HepG2 (cell line): Measurements from ENCODE around the gene TUT1. TPM values are rescaled to one million over a fixed set of nuclear protein-coding genes. Genes with fewer than 3 reads are reported as not detected.
A peak's percentile ranks its signal among the peaks of the same experiment; 100 is the strongest.

Experiments
- CEBPG ChIP-seq: IDR thresholded peaks from 2 replicates; pipeline ENCODE4 v1.6.1; 2016
- CREM ChIP-seq, 2 experiments: sonication (generic) in 1 of 2; formaldehyde crosslinking in 1 of 2; IDR thresholded peaks; 2 replicates each; pipeline versions ENCODE4 v1.4.0 to v1.6.1; 2016 to 2020; ENCODE audit warnings: antibody characterized with exemption in 1 of 2, mild to moderate bottlenecking in 1 of 2, missing genetic modification reagents in 1 of 2
- DNMT3B ChIP-seq: conservative IDR thresholded peaks from 2 replicates; pipeline ENCODE4 v1.6.1; 2016; ENCODE audit warnings: missing biosample characterization, control low read depth
- EED ChIP-seq: sonication (generic); formaldehyde crosslinking; IDR thresholded peaks from 2 replicates; pipeline ENCODE4 v1.5.0; 2020; ENCODE audit warnings: mild to moderate bottlenecking, missing genetic modification reagents
- ELF4 ChIP-seq: sonication (generic); formaldehyde crosslinking; IDR thresholded peaks from 2 replicates; pipeline ENCODE4 v1.5.0; 2020; ENCODE audit warnings: missing genetic modification reagents, mild to moderate bottlenecking, moderate library complexity, borderline replicate concordance
- GPN1 ChIP-seq: sonication (generic); formaldehyde crosslinking; IDR thresholded peaks from 2 replicates; pipeline ENCODE4 v1.5.1; 2020; ENCODE audit warnings: missing genetic modification reagents, borderline replicate concordance
- KLF13 ChIP-seq: sonication (generic); formaldehyde crosslinking; IDR thresholded peaks from 2 replicates; pipeline ENCODE4 v1.4.0; 2020; ENCODE audit warnings: mild to moderate bottlenecking, missing genetic modification reagents
- PCBP1 ChIP-seq: fragments of 200-400 bp; formaldehyde crosslinking; IDR thresholded peaks from 2 replicates; pipeline ENCODE4 v1.6.1; 2017; ENCODE audit warnings: mild to moderate bottlenecking, low read depth, low read length, borderline replicate concordance
- PHF20 ChIP-seq: sonication (generic); formaldehyde crosslinking; IDR thresholded peaks from 2 replicates; pipeline ENCODE4 v1.5.0; 2020; ENCODE audit warnings: mild to moderate bottlenecking, missing genetic modification reagents
- RXRB ChIP-seq: IDR thresholded peaks from 2 replicates; pipeline ENCODE4 v1.6.1; 2016; ENCODE audit warnings: borderline replicate concordance, missing genetic modification reagents, missing compliant biosample characterization
- SIN3B ChIP-seq: fragments of 150-350 bp; IDR thresholded peaks from 2 replicates; pipeline ENCODE4 v1.6.1; 2014; ENCODE audit warnings: low read length
- SNAPC4 ChIP-seq: sonication (generic); formaldehyde crosslinking; IDR thresholded peaks from 2 replicates; pipeline ENCODE4 v1.4.0; 2020; ENCODE audit warnings: mild to moderate bottlenecking, missing genetic modification reagents
- ZBTB8A ChIP-seq: sonication (generic); formaldehyde crosslinking; IDR thresholded peaks from 2 replicates; pipeline ENCODE4 v1.4.0; 2020; ENCODE audit warnings: mild to moderate bottlenecking, low read depth, missing genetic modification reagents, borderline replicate concordance
- ZNF121 ChIP-seq: sonication (generic); formaldehyde crosslinking; IDR thresholded peaks from 2 replicates; pipeline ENCODE4 v1.5.0; 2020; ENCODE audit warnings: mild to moderate bottlenecking, missing genetic modification reagents
- ZNF264 ChIP-seq: sonication (generic); formaldehyde crosslinking; IDR thresholded peaks from 2 replicates; pipeline ENCODE4 v1.4.0; 2020; ENCODE audit warnings: missing genetic modification reagents
- ZNF430 ChIP-seq: sonication (generic); formaldehyde crosslinking; IDR thresholded peaks from 2 replicates; pipeline ENCODE4 v1.9.0; 2021; ENCODE audit warnings: mild to moderate bottlenecking, missing genetic modification reagents
- polyA plus RNA-seq, 8 experiments: library from polyadenylated mRNA; depleted of rRNA in 3 of 8; stranded (reverse) in 7 of 8; unstranded in 1 of 8; fragments of >200 nt; fragmentation: Illumina TruSeq in 4 of 8; extraction: Trizol in 4 of 8; gene quantifications; 2 replicates each; pipeline versions ENCODE4 v1.2.1 to v1.2.3, GENCODE V29; 2011 to 2016; ENCODE audit warnings: low read depth in 4 of 8, missing spikeins in 1 of 8, mixed read lengths in 1 of 8; ENCODE audit not compliant: insufficient read depth in 1 of 8
- total RNA-seq, 5 experiments: library from RNA; depleted of rRNA; stranded (reverse); fragments of >200 nt; fragmentation: Illumina TruSeq; extraction: Trizol; gene quantifications; 2 replicates each; pipeline ENCODE4 v1.2.3, GENCODE V29; 2016; ENCODE audit warnings: low read depth in 1 of 5
- TF ChIP-seq, protein P1 (sequence below): sonication (generic); formaldehyde crosslinking; IDR thresholded peaks from one replicate; pipeline ENCODE4 v1.5.1; 2020; ENCODE audit warnings: mild to moderate bottlenecking, missing genetic modification reagents; ENCODE audit errors: not compliant biosample characterization

The TUT1 gene
- total and polyA plus RNA-seq, 2 of the 13 experiments (the other 11 are each of a cell fraction or from before 2014, with no cell fraction given) = 9.7 to 14.3 TPM

- TF ChIP-seq PCBP1 (0 out of 2 replicates have a peak, but pooled peaks have one; percentile 62), SNAPC4 (CRISPR knock-in tag) (no peak), CEBPG (CRISPR knock-in tag) (no peak), GPN1 (no peak), KLF13 (no peak), ZNF264 (CRISPR knock-in tag) (no peak), DNMT3B (CRISPR knock-in tag) (no peak), ZNF430 (CRISPR knock-in tag) (peak; percentile 75), RXRB (peak; percentile 34; the same call in 1 of the 2 replicates), ELF4 (CRISPR knock-in tag) (no peak), PHF20 (CRISPR knock-in tag) (no peak), SIN3B (no peak), ZNF121 (no peak), EED (CRISPR knock-in tag) (no peak), ZBTB8A (CRISPR knock-in tag) (no peak), CREM (IDR thresholded peaks at IDR 0.05) (no peak), CREM (CRISPR knock-in tag; IDR thresholded peaks at IDR 0.05) (no peak)
- TF ChIP-seq, protein P1, sequence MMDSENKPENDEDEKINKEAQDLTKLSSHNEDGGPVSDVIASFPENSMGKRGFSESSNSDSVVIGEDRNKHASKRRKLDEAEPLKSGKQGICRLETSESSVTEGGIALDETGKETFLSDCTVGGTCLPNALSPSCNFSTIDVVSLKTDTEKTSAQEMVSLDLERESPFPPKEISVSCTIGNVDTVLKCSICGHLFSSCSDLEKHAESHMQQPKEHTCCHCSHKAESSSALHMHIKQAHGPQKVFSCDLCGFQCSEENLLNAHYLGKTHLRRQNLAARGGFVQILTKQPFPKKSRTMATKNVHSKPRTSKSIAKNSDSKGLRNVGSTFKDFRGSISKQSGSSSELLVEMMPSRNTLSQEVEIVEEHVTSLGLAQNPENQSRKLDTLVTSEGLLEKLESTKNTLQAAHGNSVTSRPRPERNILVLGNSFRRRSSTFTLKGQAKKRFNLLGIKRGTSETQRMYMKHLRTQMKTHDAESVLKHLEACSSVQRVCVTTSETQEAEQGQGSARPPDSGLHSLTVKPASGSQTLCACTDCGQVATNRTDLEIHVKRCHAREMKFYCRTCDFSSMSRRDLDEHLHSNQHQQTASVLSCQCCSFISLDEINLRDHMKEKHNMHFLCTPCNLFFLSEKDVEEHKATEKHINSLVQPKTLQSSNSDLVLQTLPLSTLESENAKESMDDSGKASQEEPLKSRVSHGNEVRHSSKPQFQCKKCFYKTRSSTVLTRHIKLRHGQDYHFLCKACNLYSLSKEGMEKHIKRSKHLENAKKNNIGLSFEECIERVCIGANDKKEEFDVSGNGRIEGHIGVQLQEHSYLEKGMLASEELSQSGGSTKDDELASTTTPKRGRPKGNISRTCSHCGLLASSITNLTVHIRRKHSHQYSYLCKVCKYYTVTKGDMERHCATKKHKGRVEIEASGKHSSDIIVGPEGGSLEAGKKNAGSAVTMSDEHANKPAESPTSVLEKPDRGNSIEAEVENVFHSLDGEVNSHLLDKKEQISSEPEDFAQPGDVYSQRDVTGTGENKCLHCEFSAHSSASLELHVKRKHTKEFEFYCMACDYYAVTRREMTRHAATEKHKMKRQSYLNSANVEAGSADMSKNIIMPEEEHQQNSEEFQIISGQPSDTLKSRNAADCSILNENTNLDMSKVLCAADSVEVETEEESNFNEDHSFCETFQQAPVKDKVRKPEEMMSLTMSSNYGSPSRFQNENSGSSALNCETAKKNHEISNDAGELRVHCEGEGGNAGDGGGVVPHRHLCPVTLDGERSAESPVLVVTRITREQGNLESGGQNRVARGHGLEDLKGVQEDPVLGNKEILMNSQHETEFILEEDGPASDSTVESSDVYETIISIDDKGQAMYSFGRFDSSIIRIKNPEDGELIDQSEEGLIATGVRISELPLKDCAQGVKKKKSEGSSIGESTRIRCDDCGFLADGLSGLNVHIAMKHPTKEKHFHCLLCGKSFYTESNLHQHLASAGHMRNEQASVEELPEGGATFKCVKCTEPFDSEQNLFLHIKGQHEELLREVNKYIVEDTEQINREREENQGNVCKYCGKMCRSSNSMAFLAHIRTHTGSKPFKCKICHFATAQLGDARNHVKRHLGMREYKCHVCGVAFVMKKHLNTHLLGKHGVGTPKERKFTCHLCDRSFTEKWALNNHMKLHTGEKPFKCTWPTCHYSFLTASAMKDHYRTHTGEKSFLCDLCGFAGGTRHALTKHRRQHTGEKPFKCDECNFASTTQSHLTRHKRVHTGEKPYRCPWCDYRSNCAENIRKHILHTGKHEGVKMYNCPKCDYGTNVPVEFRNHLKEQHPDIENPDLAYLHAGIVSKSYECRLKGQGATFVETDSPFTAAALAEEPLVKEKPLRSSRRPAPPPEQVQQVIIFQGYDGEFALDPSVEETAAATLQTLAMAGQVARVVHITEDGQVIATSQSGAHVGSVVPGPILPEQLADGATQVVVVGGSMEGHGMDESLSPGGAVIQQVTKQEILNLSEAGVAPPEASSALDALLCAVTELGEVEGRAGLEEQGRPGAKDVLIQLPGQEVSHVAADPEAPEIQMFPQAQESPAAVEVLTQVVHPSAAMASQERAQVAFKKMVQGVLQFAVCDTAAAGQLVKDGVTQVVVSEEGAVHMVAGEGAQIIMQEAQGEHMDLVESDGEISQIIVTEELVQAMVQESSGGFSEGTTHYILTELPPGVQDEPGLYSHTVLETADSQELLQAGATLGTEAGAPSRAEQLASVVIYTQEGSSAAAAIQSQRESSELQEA (CRISPR knock-in tag) = peak; percentile 61
These were observed 48.4 kb downstream of the TUT1 start (continued) for GRCh38 chr11:62542750-62543567.
